ENCODE results near the gene SMARCC2. TPM values are rescaled to one million over a fixed set of nuclear protein-coding genes. Genes with fewer than 3 reads are reported as not detected.
A peak's percentile ranks its signal among the peaks of the same experiment; 100 is the strongest.

SMARCC2 gene
- 109 and 136 TPM in 2 replicates for total RNA-seq

GRCh38 chr12:56189099-56189917, at the start of gene SMARCC2:
TSS of gene SMARCC2 (minus strand) at chr12:56189483. CDS start at chr12:56189461, 22 bp downstream.
- H3K9me3 Mint-ChIP-seq, result no peaks in the 10 kb centered on the region
- peaks cover 43% of the 10 kb centered on the region for H3K4me1 Mint-ChIP-seq
- H3K27ac Mint-ChIP-seq, result peak within 1 kb of the TSS; percentile 96
- intact Hi-C loops (cut with micrococcal nuclease), result loop anchor here (1.0 kb wide), 3 partner anchors 63 to 193 kb away; no protein-coding TSS in a partner anchor
- ATAC-seq (ENCODE audit: low read depth) (peak; percentile 81), DNase-seq (peak; percentile 82)
- no peaks in the 10 kb centered on the region for H3K27me3 Mint-ChIP-seq
- TF ChIP-seq CTCF (IDR thresholded peaks at IDR 0.05), result no peak
- POLR2A ChIA-PET, result interaction anchor here (0.6 to 5.7 kb wide), 44 partner anchors 9 to 499 kb away, joined by 3 to 116 read pairs (median 5); partner anchors contain the start of genes ANKRD52, BLOC1S1, CNPY2 and COQ10A
- CTCF ChIA-PET, result interaction anchor here (0.5 to 6.4 kb wide), 33 partner anchors 8 to 1394 kb away, joined by 3 to 80 read pairs (median 4); partner anchors contain the start of genes COQ10A, ESYT1, MYL6 and RNF41
- peaks cover 33% of the 10 kb centered on the region for H3K36me3 Mint-ChIP-seq (ENCODE audit: low read depth)
- peak within 1 kb of the TSS; percentile 95 for H3K4me3 Mint-ChIP-seq

DNA sequence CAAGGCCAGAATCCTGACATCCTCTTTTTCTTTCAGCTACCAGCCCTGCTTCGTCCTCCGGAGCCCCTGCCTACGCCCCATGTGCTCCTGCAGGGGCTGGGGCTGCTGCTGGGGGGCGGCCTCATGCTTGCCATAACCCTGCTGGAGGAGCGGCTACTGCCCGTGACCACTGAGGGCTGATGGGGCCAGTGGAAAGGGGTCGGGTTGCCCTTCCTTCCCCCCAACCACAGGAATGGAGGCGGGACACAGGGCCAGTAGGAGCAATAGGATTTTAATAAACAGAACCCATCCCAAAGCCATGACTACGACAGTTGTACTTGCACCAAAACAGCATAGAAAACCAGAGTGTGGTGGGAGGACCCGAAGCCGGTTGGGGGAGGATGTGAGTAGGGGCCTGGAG, 48.3 kb upstream of the SMARCC2 start:
- ATAC-seq (ENCODE audit: low read depth) (no peak), DNase-seq (no peak)
- intact Hi-C loops (cut with micrococcal nuclease), result no loop called here
- no peaks in the 10 kb centered on the region for H3K27me3 Mint-ChIP-seq
- CTCF ChIA-PET, result no interaction called here
- POLR2A ChIA-PET, result interaction anchor here (0.9 kb wide), 1 partner anchor 48 kb away, joined by 11 read pairs; the partner anchor contains the start of gene SMARCC2
- H3K4me3 Mint-ChIP-seq, result no peak overlapping the region
- no peaks in the 10 kb centered on the region for H3K9me3 Mint-ChIP-seq
- H3K27ac Mint-ChIP-seq, result no peak overlapping the region
- TF ChIP-seq CTCF (IDR thresholded peaks at IDR 0.05), result no peak
- H3K36me3 Mint-ChIP-seq (ENCODE audit: low read depth), result peaks cover 41% of the 10 kb centered on the region
- peaks cover 8% of the 10 kb centered on the region for H3K4me1 Mint-ChIP-seq

- TF ChIP-seq CTCF (IDR thresholded peaks at IDR 0.05), result no peak
- intact Hi-C loops (cut with micrococcal nuclease), result no loop called here
- Mint-ChIP-seq H3K27ac (no peak overlapping the region), H3K9me3 (no peaks in the 10 kb centered on the region), H3K4me3 (no peak overlapping the region), H3K4me1 (peaks cover 2% of the 10 kb centered on the region), H3K27me3 (no peaks in the 10 kb centered on the region), H3K36me3 (ENCODE audit: low read depth) (peaks cover 35% of the 10 kb centered on the region)
- no peak for DNase-seq
- no peak for ATAC-seq (ENCODE audit: low read depth)
- POLR2A ChIA-PET, result interaction anchor here (0.9 kb wide), 1 partner anchor 47 kb away, joined by 11 read pairs; the partner anchor contains the start of gene SMARCC2
- CTCF ChIA-PET, result no interaction called here
These were observed 47.7 kb upstream of the SMARCC2 start for GRCh38 chr12:56236985-56237384.

DNA sequence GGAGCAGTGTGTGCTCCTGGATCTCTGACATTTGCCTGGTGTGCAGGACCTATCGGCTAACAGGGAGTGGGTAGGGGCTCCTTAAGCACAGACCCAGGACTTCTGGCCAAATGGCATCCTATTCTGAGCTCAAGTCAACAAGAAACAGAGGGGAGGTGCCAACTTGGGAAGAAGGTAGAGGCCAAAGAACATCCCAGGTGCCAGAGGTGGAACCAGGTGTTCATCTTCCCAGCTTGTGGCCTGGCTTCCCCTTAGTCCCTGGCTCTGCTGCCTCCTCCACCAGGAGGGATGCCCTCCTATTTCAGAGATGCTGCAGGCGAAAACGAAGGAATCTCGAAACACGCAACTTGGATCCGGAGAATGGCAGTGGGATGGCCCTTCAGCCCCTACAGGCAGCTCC, 46.8 kb upstream of the SMARCC2 start:
- no peak for DNase-seq
- H3K4me3 Mint-ChIP-seq, result no peak overlapping the region
- H3K4me1 Mint-ChIP-seq, result no peaks in the 10 kb centered on the region
- no peaks in the 10 kb centered on the region for H3K27me3 Mint-ChIP-seq
- ATAC-seq (ENCODE audit: low read depth), result no peak
- TF ChIP-seq CTCF (IDR thresholded peaks at IDR 0.05), result no peak
- H3K27ac Mint-ChIP-seq, result no peak overlapping the region
- H3K9me3 Mint-ChIP-seq, result no peaks in the 10 kb centered on the region
- POLR2A ChIA-PET, result no interaction called here
- intact Hi-C loops (cut with micrococcal nuclease), result no loop called here
- CTCF ChIA-PET, result no interaction called here
- peaks cover 26% of the 10 kb centered on the region for H3K36me3 Mint-ChIP-seq (ENCODE audit: low read depth)

DNA sequence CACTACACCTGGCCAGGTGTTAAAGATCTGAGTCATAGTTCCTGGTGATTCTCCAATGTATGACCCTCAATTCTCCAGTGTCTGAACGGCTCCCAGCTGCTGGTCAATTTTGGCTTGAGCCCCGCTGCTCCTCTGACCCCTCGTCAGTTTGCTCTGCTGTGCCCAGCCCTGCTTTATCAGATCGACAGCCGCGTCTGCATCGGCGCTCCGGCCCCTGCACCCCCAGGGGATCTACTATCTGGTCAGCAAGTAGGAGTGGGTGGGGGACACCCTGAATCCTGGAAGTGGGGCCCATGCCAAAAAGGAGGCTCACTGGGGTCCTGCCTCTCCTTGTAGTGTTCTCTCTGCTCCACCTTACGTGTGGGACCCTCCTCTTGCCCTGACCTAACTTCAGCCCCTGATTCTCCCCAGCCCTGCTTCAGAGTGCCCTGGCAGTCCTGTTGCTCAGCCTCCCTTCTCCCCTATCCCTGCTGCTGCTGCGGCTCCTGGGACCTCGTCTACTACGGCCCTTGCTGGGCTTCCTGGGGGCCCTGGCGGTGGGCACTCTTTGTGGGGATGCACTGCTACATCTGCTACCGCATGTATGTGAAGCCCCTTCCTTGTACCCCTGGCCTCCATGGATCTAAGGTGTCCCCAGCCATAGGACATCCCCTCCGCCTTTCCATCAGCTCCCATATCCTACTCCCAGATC, 45.6 kb upstream of the SMARCC2 start:
- CTCF ChIA-PET, result no interaction called here
- POLR2A ChIA-PET, result interaction anchor here (0.6 kb wide), 1 partner anchor 356 kb away, joined by 3 read pairs; no protein-coding TSS in a partner anchor
- H3K4me1 Mint-ChIP-seq, result peaks cover 1% of the 10 kb centered on the region
- DNase-seq (no peak), ATAC-seq (ENCODE audit: low read depth) (no peak)
- TF ChIP-seq CTCF (IDR thresholded peaks at IDR 0.05), result no peak
- H3K27me3 Mint-ChIP-seq, result no peaks in the 10 kb centered on the region
- no peak overlapping the region for H3K4me3 Mint-ChIP-seq
- H3K9me3 Mint-ChIP-seq, result no peaks in the 10 kb centered on the region
- intact Hi-C loops (cut with micrococcal nuclease), result no loop called here
- H3K36me3 Mint-ChIP-seq (ENCODE audit: low read depth), result peaks cover 16% of the 10 kb centered on the region
- H3K27ac Mint-ChIP-seq, result no peak overlapping the region
